ENCODE measurements around the gene KSR1.

KSR1 gene

DNA sequence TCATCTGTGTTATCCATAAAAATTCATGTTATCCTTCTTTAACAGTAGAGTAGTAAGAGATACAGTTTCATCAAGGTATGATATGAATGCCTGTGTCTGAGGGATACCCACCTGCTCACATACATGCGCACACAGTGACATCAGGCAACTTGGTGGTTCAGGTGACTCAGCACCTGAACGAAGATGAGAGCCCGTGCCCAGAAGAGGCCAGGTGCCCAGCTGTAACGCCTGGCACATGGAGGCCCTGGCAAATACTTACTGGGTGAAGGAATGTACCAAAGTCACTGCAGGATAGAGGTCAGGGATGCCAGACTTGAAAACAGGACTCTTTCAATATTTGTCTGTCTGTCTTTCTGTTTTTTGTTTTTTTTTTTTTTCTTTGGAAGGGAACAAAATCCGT, 102.1 kb downstream of the KSR1 start:
- DNase-seq: no peak

- DNase-seq: no peak
Observed at GRCh38 chr17:27558842-27559505, 102.7 kb downstream of the KSR1 start.

DNA sequence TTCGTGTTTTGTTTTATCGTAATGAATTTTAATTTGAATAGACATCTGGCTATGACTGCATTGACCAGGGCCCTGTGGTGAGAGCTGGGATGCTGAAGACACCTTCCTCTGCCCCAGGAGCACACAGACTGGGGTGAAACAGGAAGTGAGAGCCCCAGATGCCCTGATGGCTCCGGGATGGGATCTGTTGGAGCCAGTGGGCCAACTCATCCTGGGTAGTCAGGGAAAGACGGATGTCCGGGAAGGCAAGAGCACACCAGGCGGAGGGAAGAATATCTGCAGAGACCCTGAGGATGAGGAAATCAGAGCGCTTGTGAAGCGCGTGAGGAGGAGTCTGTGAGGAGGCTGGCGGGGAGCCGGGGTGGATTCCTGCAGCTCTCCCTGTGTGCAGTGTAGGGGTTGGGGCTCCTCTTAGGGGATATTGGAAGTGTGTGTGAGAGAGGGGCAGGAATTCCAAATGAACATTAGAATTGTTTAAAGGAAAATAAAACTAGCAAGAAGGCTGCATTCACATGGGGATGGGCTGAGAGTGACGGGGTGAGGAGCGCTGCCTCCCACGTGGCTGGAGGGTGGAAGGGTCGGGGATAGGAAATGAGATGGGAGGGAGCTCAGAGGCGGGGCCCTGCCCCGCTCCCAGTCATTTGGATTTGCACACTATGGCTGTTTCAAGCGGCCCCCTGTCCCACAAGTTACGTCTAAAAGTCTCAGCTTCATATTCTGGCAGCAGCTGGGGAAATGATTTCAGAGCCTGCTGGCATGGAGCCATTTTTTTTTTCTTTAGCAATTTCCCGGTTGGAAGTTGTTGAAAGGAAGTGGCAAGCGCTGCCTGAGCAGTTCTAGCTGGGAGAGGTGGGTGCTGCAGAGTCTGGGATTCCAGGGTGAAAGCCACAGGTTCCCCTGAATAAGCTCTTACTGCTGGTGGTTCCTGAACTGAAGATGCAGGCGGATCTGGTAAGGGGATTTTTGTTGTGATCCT, 103.5 kb downstream of the KSR1 start:
- DNase-seq: no peak

DNA sequence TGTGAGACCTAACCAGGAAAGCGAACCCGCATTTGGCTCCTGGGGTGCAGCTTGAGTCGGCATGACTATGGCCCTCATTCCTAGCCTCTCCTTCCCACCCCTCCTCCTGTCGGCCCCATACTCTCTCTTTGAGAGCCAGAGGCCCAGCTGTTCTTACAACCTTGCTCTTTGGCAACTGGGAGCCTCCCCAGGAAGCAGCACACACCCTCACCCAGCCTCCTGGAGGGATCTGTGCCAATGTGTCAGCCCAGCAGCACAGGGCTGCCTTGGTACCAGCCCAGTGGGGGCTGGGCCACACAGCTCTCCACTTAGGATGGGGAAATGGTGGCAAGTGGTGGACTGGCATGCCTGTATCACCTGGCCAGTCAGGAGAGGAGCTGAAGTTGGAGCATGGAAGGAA, 104.4 kb downstream of the KSR1 start:
- no peak for DNase-seq

DNA sequence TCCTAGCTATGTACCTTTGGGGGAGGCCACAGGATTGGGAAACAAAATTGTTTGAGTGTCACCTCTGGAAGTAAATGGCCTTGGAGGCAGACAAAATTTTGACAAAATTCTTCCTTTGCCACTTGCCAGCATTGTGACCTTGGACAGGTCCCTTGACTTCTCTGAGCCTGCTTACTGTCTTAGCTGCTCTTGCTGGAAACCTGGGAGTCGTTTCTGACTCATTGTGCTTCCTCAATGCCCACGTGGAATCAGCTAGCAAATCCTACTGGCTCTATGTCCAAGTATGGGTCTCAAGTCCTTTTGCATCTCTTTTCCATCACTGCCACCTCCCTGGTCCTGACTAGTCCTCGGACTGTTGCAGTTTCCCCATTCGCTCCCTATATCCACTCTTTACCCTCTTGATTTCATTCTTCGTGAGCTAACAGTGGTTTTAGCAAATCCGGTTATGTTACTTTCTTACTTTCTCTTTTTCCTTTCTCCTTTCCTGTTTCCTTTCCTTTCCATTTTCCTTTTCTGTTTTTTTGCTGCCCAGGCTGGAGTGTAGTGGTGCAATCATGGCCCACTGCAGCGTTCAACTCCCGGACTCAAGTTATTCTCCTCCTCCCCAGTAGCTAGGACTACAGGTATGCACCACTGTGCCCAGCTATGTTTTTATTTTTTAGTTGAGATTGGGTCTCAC, 106.7 kb downstream of the KSR1 start:
- DNase-seq: no peak

GRCh38 chr17:27563532-27563931, 107.3 kb downstream of the KSR1 start:
- no peak for DNase-seq

- no peak for DNase-seq
Observed at GRCh38 chr17:27564463-27564862, 108.2 kb downstream of the KSR1 start.

GRCh38 chr17:27565874-27566670, 109.8 kb downstream of the KSR1 start:
- no peak for DNase-seq

- no peak for DNase-seq
Observed at GRCh38 chr17:27566671-27567562, 110.7 kb downstream of the KSR1 start.

- no peak for DNase-seq
Observed at GRCh38 chr17:27567563-27567859, 111.3 kb downstream of the KSR1 start.

DNA sequence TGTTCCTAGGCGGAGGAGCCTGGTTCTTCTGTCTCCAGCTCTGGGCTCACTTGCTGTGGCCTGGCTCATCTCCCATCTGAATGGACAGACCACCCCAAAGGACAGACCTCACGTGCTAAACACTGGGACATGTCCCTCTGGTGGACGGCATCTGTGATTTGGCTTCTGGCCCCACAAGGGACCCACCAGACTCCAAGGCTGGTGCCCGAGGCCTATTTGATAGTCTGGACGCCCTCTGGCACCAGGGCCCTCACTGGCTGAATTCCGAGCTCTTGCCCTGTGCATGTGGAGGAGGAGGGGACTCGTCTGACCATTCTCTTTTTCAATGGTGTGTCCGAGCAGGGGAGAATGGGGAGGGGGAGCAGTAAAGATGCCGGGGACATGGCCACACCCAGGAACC, 112.0 kb downstream of the KSR1 start:
- no peak for DNase-seq

GRCh38 chr17:27568811-27569210, 112.6 kb downstream of the KSR1 start:
- no peak for DNase-seq

DNA sequence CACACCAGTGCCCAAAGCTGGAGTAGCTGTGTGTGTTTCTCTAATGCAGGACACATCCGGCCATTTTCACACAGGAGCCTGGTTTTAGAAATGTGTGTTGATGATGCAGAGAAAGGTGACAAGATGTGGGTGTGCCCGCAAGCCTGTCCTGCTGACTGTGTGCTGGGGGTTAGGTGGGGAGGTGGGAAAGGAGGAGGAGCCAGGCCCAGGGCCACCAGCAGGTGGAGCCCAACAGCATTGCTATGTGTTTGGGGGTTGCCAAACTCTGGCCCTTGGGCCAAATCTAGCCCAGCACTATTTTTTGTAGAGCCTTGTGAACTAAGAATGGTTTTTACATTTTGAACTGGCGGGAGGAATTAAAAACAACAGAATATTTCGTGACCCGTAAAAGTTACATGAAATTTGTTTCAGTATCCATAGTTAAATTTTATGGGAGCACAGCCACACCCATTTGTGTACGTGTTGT, 113.0 kb downstream of the KSR1 start:
- DNase-seq: no peak

- DNase-seq: no peak
Observed at GRCh38 chr17:27569884-27570577, 113.8 kb downstream of the KSR1 start.

DNA sequence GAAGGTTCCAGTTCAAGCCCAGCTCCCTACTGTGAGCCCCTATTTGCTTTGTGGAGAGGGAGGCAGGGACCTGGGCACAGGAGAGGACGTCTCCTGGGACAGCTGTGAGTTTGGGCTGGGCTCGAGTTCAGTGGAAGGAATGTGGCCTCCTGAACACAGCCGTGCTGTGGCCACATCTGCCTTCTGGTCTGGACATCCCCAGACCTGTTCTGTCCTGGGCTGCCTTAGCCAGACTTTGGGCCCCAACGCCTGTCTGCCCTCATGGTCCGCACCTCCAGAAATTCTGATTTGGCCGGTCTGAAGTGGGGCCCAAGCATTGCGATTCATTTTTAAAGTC, 114.3 kb downstream of the KSR1 start:
- no peak for DNase-seq

GRCh38 chr17:27571563-27572352, 115.5 kb downstream of the KSR1 start:
- DNase-seq: no peak

GRCh38 chr17:27572665-27573064, 116.4 kb downstream of the KSR1 start:
- no peak for DNase-seq

- no peak for DNase-seq
Observed at GRCh38 chr17:27573548-27573947, 117.3 kb downstream of the KSR1 start.

DNA sequence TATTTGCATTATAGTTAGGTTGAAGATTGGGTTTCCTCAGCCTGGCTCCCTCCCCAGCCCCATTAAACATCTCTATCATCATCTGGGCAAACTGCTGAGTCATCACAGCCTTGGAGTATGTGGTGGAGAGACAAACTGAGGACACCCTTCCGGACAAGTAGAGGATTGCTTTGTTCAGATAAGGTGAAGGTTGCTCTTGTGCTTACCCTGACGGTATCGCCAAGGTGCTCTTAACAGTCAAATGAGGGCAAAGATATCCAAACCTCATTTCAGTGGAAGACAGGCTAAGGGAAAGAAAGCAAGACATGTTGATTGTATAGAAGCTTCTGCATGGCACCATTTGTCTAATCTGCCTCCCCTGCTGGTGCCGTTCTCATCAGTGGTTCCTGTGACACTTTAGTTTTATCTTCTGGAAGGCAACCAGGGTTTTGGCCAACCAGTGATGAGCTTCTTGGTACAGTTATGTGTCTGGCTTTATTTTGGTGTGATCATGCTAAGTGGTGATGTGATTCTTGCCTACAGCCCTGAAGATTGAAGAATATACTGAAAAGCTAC, 117.8 kb downstream of the KSR1 start:
- DNase-seq: no peak
